ENCODE results near the gene TEDDM1. TPM values are rescaled to one million over a fixed set of nuclear protein-coding genes. Genes with fewer than 3 reads are reported as not detected.

TEDDM1 gene
- total and polyA plus RNA-seq, 10 of the 15 experiments (the other 5 are each of a cell fraction or from before 2014, with no cell fraction given), result 0.11 TPM; not detected in 9

DNA sequence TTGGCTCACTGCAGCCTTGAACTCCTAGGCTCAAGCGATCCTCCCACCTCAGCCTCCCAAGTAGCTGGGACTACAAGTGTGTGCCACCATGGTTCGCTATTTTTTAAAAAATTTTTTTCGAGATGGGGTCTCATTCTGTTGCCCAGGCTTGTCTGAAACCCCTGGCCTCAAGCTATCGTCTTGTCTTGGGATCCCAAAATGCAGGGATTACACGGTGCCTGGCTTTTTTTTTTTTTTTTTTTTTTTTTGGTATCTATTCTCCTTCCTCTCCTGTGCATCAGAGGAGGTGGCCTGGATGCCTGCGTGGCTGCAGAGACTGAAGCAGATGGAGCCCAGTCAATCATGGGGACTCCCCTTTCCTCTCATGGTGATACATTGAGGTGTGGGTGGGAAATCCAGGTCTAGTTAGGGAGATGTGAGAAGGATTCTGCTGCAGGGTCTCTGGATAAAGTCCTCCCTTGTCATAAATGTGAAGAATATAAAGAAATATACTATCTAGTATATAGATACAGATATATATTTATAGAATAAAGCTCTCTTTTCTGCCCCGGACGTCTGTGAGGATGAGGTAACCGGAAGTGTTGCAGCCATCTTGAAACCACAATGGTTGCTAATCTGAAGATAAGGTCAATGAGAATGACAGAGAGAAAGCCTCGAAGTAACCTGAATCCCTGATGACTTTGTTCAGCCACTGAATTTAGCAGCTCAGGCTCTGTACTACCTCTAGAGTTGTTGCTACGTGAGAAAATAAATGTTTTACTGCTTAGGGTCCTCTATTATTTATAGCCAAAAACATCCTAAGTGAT is 30.0 kb upstream of the TEDDM1 start (continued):
- TF ChIP-seq EP300 (IDR thresholded peaks at IDR 0.05; ENCODE audit: borderline replicate concordance in 1 of 2, control insufficient read depth in 1 of 2, low read depth in 2 of 2, low read length in 2 of 2), result 0 out of 4 replicates have a peak, but pooled peaks of 1 of the 2 experiments have one; percentile 26
- TF ChIP-seq, protein P1, sequence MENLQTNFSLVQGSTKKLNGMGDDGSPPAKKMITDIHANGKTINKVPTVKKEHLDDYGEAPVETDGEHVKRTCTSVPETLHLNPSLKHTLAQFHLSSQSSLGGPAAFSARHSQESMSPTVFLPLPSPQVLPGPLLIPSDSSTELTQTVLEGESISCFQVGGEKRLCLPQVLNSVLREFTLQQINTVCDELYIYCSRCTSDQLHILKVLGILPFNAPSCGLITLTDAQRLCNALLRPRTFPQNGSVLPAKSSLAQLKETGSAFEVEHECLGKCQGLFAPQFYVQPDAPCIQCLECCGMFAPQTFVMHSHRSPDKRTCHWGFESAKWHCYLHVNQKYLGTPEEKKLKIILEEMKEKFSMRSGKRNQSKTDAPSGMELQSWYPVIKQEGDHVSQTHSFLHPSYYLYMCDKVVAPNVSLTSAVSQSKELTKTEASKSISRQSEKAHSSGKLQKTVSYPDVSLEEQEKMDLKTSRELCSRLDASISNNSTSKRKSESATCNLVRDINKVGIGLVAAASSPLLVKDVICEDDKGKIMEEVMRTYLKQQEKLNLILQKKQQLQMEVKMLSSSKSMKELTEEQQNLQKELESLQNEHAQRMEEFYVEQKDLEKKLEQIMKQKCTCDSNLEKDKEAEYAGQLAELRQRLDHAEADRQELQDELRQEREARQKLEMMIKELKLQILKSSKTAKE (IDR thresholded peaks at IDR 0.05; ENCODE audit: low read depth, poor library complexity, severe bottlenecking), result peak; percentile 23
- no peak for TF ChIP-seq ZNF217 (IDR thresholded peaks at IDR 0.05)
- 0 out of 2 replicates have a peak, but pooled peaks have one; percentile 17 for TF ChIP-seq MTA2 (IDR thresholded peaks at IDR 0.05; ENCODE audit: low read depth)
- no peak for TF ChIP-seq HSF1 (IDR thresholded peaks at IDR 0.05; ENCODE audit: low read depth, low read length)
- TF ChIP-seq YY1 (IDR thresholded peaks at IDR 0.05; ENCODE audit: low read depth, low read length), result peak; percentile 96
- TF ChIP-seq EED (IDR thresholded peaks at IDR 0.05; ENCODE audit: low read depth), result peak; percentile 46; the same call in 1 of the 2 replicates
- peak; percentile 90 for TF ChIP-seq ATF2 (IDR thresholded peaks at IDR 0.05; ENCODE audit: low read length)
- TF ChIP-seq, protein P2, sequence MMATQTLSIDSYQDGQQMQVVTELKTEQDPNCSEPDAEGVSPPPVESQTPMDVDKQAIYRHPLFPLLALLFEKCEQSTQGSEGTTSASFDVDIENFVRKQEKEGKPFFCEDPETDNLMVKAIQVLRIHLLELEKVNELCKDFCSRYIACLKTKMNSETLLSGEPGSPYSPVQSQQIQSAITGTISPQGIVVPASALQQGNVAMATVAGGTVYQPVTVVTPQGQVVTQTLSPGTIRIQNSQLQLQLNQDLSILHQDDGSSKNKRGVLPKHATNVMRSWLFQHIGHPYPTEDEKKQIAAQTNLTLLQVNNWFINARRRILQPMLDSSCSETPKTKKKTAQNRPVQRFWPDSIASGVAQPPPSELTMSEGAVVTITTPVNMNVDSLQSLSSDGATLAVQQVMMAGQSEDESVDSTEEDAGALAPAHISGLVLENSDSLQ (IDR thresholded peaks at IDR 0.05), result peak; percentile 67
- TF ChIP-seq CBFB (IDR thresholded peaks at IDR 0.05; ENCODE audit: low read depth), result peak; percentile 76
- TF ChIP-seq ESRRA (IDR thresholded peaks at IDR 0.05; ENCODE audit: low read length), result peak; percentile 75; the same call in 1 of the 2 replicates
- TF ChIP-seq E2F8 (IDR thresholded peaks at IDR 0.05; ENCODE audit: low read depth, partially characterized antibody), result no peak
- TF ChIP-seq GABPA (IDR thresholded peaks at IDR 0.05; ENCODE audit: low read depth), result peak; percentile 65; the same call in 1 of the 2 replicates
- peak; percentile 86 for TF ChIP-seq ATF7 (IDR thresholded peaks at IDR 0.05; ENCODE audit: low read depth)
- TF ChIP-seq MEF2A (IDR thresholded peaks at IDR 0.05; ENCODE audit: insufficient read depth, low read depth, low read length), result 0 out of 2 replicates have a peak, but pooled peaks have one; percentile 43
- TF ChIP-seq FOXM1 (IDR thresholded peaks at IDR 0.05; ENCODE audit: low read depth, low read length), result no peak
- TF ChIP-seq BCL11A (IDR thresholded peaks at IDR 0.05; ENCODE audit: low read depth, low read length), result peak; percentile 43; the same call in 1 of the 2 replicates
- peak; percentile 69; the same call in 1 of the 2 replicates for TF ChIP-seq CREM (IDR thresholded peaks at IDR 0.05; ENCODE audit: low read depth)
